GM18519 (cell line): ENCODE data around the gene KIF13A.
A peak's percentile ranks its signal among the peaks of the same experiment; 100 is the strongest.
"Not testable (repeated sequence)": the region's sequence is repeated elsewhere in the genome, so short reads cannot be mapped to it uniquely, and the experiment has no call there.

Source experiments
- ATAC-seq: cut with Tn5 transposase; IDR thresholded peaks from one replicate; pipeline ENCODE4 v1.9.1; 2021; ENCODE audit warnings: mild to moderate bottlenecking, moderate library complexity; ENCODE audit not compliant: unreplicated experiment, low FRiP score

Gene KIF13A

GRCh38 chr6:17905611-17906592, 81.5 kb downstream of the KIF13A start:
- no peak for ATAC-seq

DNA sequence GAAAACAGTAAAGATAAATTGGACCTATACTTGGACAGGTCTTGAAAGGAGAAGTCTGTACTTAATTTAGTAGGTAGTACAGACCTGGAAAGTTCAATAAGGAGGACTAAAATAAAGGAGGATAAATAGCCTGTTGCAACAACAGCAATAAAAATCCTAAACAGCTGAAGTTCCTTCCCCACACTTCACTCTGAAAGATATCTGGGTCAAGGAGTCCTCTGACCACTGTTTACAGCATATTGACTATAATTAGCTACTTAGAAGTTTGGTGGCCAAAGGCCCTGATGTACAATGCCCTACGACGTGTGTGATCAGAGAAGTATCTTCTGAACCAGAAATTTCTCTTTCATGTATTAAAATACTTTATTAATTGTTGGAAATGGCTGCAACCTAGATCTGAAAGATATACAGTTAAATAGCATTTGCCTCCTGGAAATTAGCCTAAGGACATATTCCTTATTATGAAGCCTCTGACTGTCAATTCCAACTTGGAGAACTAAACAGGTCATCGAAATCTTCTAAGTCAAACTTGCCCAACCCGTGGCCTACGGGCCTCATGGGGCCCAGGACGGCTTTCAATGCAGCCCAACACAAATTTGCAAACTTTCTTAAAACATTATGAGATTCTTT, 82.8 kb downstream of the KIF13A start:
- ATAC-seq = no peak

GRCh38 chr6:17902974-17903373, 84.5 kb downstream of the KIF13A start:
- no peak for ATAC-seq

- ATAC-seq = no peak
These were observed 85.9 kb downstream of the KIF13A start for GRCh38 chr6:17901493-17901892.

DNA sequence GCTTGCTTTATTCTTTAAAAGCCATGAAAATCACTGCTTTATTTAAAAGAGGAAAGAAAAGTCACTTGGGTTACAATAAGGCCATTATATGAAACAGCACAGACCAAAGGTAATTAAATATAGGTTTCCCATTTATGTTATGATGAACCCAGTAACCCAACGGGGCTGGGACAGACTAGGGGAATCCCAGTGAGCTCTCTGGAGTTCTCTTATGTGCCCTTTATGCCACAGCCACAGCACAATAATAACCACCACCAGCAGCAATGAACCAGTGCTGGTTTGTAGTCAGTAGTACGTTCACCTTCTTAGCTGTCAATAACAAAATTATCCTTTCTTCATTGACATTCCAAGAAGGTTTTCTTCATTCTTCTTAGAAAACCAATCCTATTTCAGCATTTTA, 87.4 kb downstream of the KIF13A start:
- no peak for ATAC-seq

GRCh38 chr6:17899491-17899890, 87.9 kb downstream of the KIF13A start:
- ATAC-seq = no peak

DNA sequence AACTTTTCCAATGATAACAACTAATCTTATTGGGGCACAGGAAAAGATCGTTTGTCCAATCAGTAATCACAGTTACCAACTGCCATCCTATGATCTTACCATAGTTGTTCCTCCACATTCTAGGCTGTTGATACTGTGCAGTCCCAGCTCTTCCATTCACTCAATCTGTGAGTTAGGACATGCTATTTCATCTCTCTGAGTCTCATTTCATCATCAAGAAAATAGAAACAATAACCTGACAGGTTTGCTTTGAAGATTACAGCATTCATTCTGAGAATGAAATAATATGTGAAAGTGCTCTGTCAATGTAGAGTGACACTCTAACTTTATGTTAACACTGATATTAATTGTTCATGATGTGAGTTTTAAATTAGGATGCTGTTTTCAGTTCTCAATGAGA, 89.8 kb downstream of the KIF13A start:
- ATAC-seq = no peak

- ATAC-seq = no peak
These were observed 92.5 kb downstream of the KIF13A start for GRCh38 chr6:17894905-17895304.

DNA sequence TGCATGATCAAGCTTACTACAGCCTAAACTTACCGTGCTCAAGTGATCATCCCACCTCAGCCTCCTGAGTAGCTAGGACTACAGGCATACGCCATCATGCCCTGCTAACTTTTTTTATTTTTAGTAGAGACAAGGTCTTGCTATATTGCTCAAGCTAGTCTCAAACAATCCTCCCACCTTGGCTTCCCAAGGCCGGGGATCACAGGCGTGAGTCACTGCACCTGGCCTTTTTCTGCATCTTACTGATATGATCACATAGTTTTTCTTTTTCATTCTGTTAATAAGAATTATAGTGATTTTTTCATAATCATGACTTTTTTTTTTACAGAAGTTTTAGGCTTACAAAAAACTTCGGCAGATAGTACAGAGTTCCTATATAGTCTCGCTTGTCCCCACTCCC, 93.2 kb downstream of the KIF13A start:
- no peak for ATAC-seq

GRCh38 chr6:17892097-17892686, 95.2 kb downstream of the KIF13A start:
- ATAC-seq = no peak

GRCh38 chr6:17890309-17890708, 97.1 kb downstream of the KIF13A start:
- no peak for ATAC-seq

DNA sequence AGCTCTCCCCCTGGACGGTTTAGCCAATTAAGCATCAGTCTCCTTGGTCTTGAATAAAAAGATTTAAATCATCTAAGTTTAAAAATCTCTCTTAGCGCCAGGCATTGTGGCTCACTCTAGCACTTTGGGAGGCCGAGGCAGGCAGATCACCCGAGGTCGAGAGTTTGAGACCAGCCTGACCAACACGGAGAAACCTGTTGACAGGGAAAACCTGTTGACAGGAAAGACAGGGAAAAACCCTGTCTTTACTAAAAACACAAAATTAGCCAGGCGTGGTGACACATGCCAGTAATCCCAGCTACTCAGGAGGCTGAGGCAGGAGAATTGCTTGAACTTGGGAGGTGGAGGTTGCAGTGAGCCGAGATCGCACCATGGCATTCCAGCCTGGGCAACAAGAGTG, 97.7 kb downstream of the KIF13A start:
- ATAC-seq = not testable (repeated sequence)

DNA sequence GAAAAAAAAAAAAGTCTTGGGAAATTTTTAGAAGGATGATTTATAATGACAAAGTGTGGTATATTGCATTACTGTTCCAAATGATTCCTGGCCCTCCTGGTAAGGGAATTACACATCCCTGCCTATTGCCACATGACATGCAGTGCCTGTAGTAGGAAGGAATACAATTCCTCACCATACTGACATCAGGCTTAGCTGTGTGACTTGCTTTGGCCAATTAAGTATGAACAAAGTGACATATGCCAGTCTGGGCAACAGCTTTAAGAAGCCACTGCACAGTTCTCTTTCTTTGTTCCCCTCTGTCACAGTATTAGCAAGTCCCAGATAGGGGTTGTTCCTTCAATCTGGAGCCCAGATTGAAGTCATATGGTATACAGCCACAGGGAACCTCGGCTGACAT, 100.5 kb downstream of the KIF13A start:
- no peak for ATAC-seq

DNA sequence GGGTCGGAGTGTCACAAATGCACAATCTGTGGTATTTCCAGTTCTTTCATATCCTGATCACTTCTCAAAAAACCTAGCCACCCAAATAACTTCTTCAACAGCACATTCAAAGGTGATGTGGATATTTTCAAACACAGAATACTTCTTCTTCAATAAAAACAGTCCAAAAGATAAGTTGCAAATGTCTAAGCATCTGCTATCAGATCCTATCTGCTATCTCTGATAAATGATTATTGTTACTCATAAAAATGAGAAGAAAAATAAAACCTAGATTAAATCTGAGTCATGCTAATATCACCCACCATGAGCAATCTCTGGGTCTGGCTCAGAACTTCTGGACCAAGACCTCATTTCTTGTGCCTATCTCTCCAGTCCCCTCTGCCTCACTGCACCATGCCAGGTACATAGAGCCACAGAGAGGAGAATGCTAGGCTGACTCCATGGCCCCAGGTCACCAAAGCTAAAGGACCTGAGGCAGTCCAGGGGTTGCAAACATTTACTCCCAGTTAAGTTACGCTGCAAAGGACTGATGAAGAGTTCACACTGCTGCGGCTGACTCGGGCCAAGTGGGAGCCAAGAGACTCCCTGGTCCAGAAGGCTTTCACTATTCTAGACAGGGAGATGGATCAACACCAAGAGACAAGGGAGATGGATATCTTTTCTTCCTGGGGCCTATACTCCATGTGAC, 101.4 kb downstream of the KIF13A start:
- ATAC-seq = no peak

DNA sequence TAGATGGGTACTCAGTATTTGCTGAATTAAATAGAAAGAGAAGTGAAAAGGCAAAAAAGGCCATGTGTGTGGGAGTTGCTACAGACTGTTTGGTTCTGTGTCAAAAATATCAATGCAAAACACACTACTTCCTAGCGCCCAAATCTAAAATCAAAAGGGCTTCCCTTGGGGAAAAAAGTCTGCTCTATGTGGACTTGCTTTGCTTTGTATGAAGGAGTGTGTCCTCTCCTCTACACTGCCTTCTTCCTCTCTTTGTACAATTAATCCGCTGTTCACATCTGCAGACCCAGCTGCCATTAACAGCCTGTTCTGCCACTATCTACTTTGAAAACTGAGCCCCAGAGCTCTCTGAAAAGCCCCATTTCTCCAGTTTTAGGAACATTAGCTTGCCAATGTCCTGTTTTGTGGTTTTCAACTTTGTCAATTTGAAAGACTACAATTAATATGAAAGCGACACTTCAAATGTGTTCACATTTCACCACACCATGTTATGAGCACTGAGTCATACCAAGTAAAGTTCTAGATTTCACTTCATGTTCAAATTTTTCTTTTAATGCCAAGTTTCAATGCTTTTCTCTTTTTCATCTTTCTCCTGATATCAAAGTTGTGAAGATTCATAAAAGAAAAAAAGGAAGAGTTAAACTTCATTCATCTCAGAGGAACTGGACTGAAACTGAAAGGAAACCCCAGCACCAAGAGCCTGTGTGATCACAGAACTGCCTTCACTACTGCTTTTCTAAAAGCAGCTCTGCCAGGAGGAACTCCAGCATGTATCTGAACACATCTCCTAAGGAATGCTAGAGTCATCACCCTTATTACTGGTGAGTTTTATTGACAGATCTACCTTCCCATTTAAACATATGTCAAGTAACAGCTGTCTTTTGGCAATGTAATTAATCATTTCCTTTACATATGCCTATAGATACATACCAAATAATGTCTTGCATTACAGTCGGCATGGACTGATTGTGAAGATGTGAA, 102.6 kb downstream of the KIF13A start:
- peak; percentile 84 for ATAC-seq

DNA sequence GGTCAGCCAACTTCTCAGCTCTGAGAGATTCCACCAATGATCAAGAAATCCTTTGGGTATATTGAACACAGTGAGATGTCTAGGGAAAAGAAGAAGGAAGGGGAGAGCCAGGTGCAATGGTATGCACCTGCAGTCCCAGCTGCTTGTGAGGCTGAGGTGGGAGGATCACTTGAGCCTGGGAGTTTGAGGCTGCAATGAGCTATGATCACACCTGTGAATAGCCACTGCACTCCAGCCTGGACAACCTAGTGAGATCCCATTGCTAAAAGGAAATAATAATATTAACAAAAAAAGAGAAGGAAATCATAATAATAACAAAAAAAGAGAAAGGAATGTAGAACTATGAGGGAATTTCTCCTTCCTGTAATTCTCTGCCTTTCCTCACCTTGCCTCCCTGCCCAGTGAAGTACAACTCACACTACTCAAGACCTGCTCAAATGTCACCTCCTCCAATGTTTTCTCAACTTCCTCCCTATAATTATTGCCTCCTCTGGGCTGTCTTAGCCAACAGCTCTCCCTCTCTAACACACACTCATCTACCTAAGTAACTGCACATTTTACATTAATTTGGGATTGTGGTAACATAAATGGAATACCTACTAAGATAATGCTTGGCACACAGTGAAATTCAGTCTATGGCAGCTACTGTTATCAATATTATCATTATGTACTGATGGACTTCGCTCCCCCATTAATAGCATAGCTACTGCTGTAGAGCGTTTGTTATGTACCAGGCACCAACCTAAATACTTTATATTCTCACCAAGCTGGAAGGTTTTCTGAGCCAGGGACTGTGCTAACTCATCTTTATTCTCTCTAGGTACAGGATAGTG, 103.6 kb downstream of the KIF13A start:
- no peak for ATAC-seq

DNA sequence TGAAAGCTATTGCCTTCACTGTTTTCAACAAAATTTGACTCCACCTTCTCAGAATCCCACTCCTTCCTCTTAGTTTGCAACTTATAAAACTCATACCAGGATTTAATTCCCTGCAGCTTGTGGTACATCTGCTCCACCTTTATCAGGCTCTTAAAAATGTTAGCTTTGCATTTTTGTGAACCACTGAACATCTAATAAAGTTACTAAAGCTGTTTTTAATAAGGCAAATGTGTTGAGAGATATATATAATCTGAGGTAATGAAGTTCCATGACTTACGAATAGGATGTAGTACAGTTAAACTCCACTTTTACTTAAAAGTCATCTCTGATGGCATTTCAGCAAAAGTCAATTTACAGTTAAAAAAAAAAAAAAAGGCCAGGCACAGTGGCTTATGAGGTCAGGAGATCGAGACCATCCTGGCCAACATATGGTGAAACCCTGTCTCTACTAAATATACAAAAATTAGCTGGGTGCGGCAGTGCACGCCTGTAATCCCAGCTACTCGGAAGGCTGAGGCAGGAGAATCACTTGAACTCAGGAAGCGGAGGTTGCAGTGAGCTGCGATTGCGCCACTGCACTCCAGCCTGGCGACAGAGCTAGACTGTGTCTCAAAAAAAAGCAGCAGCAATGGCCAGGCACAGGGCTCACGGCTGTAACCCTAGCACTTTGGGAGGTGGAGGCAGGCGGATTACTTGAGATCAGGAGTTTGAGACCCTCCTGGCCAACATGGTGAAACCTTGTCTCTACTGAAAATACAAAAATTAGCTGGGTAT, 106.2 kb downstream of the KIF13A start:
- ATAC-seq = no peak

DNA sequence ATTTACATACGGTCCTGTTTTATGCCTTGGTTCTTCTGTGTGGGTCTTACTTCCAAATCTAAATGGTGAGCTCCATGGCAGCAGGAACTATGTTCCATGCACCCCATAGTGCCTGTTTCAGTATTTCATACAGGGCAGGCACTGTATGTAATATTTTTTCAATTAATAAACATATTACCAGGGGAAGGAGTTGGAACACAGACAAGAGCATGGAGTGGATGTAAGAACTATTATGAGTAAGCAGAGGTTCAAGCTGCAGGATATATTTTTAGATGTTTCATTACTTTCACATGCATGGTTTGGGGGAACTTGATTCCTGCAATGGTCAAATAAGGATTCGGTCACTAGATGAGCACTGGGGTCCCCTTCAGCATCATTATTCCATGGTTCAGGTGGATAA, 108.3 kb downstream of the KIF13A start:
- no peak for ATAC-seq
